WTC11 (cell line): ENCODE data around the gene MFN1. TPM values are rescaled to one million over a fixed set of nuclear protein-coding genes. Genes with fewer than 3 reads are reported as not detected.

Experiments used
- ATAC-seq: fragments of 200-7000 bp; cut with Tn5 transposase; 2 replicates; pipeline ENCODE4 v1.10.0; 2021; ENCODE audit warnings: mild to moderate bottlenecking, moderate library complexity
- CTCF ChIA-PET: fragments of 300-600 bp; sonication (Branson Sonifier 250); formaldehyde crosslinking; loops from one replicate; lab custom pipeline; 2021; ENCODE audit warnings: antibody characterized with exemption; lab: Charles Lee
- POLR2A ChIA-PET: fragments of 350-600 bp; sonication (Branson Sonifier 250); formaldehyde crosslinking; loops from one replicate; lab custom pipeline; 2021; ENCODE audit warnings: antibody characterized with exemption; lab: Charles Lee
- DNase-seq: peaks from one replicate; pipeline ENCODE4 v3.0.0; 2021; ENCODE audit warnings: low spot score
- H3K27ac Mint-ChIP-seq: 2 replicates; pipeline ENCODE4 v1.8.0; 2021; ENCODE audit warnings: mixed read lengths
- H3K27me3 Mint-ChIP-seq: 2 replicates; pipeline ENCODE4 v1.8.0; 2021; ENCODE audit warnings: low read depth, mild to moderate bottlenecking, moderate library complexity, mixed read lengths
- H3K36me3 Mint-ChIP-seq: 2 replicates; pipeline ENCODE4 v1.8.0; 2021; ENCODE audit warnings: mixed read lengths
- H3K4me1 Mint-ChIP-seq: 2 replicates; pipeline ENCODE4 v1.8.0; 2022; ENCODE audit warnings: mixed read lengths
- H3K4me3 Mint-ChIP-seq: 2 replicates; pipeline ENCODE4 v1.8.0; 2021; ENCODE audit warnings: mild to moderate bottlenecking, moderate library complexity, mixed read lengths
- H3K9me3 Mint-ChIP-seq: 2 replicates; pipeline ENCODE4 v1.8.0; 2021; ENCODE audit warnings: mixed read lengths
- ARID4B ChIP-seq: sonication (generic); formaldehyde crosslinking; IDR thresholded peaks from 2 replicates; pipeline ENCODE4 v1.8.0; 2023; ENCODE audit warnings: missing genetic modification reagents, mild to moderate bottlenecking, borderline replicate concordance
- CREB1 ChIP-seq: sonication (generic); formaldehyde crosslinking; IDR thresholded peaks from 2 replicates; pipeline ENCODE4 v1.8.0; 2023; ENCODE audit warnings: mild to moderate bottlenecking, missing genetic modification reagents
- E2F4 ChIP-seq: sonication (generic); formaldehyde crosslinking; IDR thresholded peaks from 2 replicates; pipeline ENCODE4 v1.8.1; 2022; ENCODE audit warnings: low read depth, mild to moderate bottlenecking, moderate library complexity, missing genetic modification reagents, borderline replicate concordance
- IRF1 ChIP-seq: sonication (generic); formaldehyde crosslinking; IDR thresholded peaks from 2 replicates; pipeline ENCODE4 v1.8.0; 2023; ENCODE audit warnings: missing genetic modification reagents
- JAZF1 ChIP-seq: fragments of 250-450 bp; sonication (Bioruptor Pico); IDR thresholded peaks from 2 replicates; pipeline ENCODE4 v1.9.0; 2021; ENCODE audit warnings: moderate library complexity, mild to moderate bottlenecking, inconsistent platforms
- NR3C1 ChIP-seq: sonication (generic); formaldehyde crosslinking; conservative IDR thresholded peaks from 2 replicates; pipeline ENCODE4 v1.8.1; 2023; ENCODE audit warnings: low read depth, mild to moderate bottlenecking, missing genetic modification reagents
- PREB ChIP-seq: sonication (generic); formaldehyde crosslinking; IDR thresholded peaks from 2 replicates; pipeline ENCODE4 v1.8.1; 2022; ENCODE audit warnings: mild to moderate bottlenecking, missing genetic modification reagents, moderate library complexity, borderline replicate concordance
- RELA ChIP-seq: sonication (generic); formaldehyde crosslinking; IDR thresholded peaks from 2 replicates; pipeline ENCODE4 v1.8.1; 2022; ENCODE audit warnings: missing genetic modification reagents, mild to moderate bottlenecking, borderline replicate concordance
- TCF7 ChIP-seq: sonication (generic); formaldehyde crosslinking; IDR thresholded peaks from 2 replicates; pipeline ENCODE4 v1.8.0; 2022; ENCODE audit warnings: mild to moderate bottlenecking, low read depth, missing genetic modification reagents, moderate library complexity
- USF1 ChIP-seq: sonication (generic); formaldehyde crosslinking; IDR thresholded peaks from 2 replicates; pipeline ENCODE4 v1.8.0; 2022; ENCODE audit warnings: mild to moderate bottlenecking, missing genetic modification reagents
- ZBTB21 ChIP-seq: sonication (generic); formaldehyde crosslinking; IDR thresholded peaks from 2 replicates; pipeline ENCODE4 v1.8.1; 2023; ENCODE audit warnings: mild to moderate bottlenecking, missing genetic modification reagents, borderline replicate concordance
- ZNF219 ChIP-seq: sonication (generic); formaldehyde crosslinking; IDR thresholded peaks from 2 replicates; pipeline ENCODE4 v1.8.0; 2023; ENCODE audit warnings: missing genetic modification reagents, mild to moderate bottlenecking, borderline replicate concordance
- ZNF317 ChIP-seq: sonication (generic); formaldehyde crosslinking; IDR thresholded peaks from 2 replicates; pipeline ENCODE4 v1.8.1; 2023; ENCODE audit warnings: low read depth, mild to moderate bottlenecking, moderate library complexity, missing genetic modification reagents, borderline replicate concordance
- ZNF512 ChIP-seq: sonication (generic); formaldehyde crosslinking; IDR thresholded peaks from 2 replicates; pipeline ENCODE4 v1.8.1; 2022; ENCODE audit warnings: missing genetic modification reagents, borderline replicate concordance
- total RNA-seq: library from RNA; stranded (reverse); gene quantifications from 3 replicates; pipeline ENCODE4 v1.2.3, GENCODE V29; 2021

MFN1 gene
- total RNA-seq, 1 experiment from 2014 or later, result 42.7 TPM

GRCh38 chr3:179299999-179300613, 47.4 kb upstream of the MFN1 start (continued):
- no peak for TF ChIP-seq USF1
- no peak for TF ChIP-seq ZNF219

- Mint-ChIP-seq H3K27me3 (no peaks in the 10 kb centered on the region), H3K4me3 (no peak overlapping the region), H3K36me3 (peaks cover 8% of the 10 kb centered on the region; the same call in 1 of the 2 replicates), H3K27ac (no peak overlapping the region), H3K4me1 (no peaks in the 10 kb centered on the region), H3K9me3 (peaks cover 17% of the 10 kb centered on the region)
- DNase-seq (no peak), ATAC-seq (no peak)
- ChIA-PET CTCF (no interaction called here), POLR2A (no interaction called here)
- TF ChIP-seq JAZF1 (CRISPR knock-in tag) (no peak), IRF1 (CRISPR knock-in tag) (no peak), ZBTB21 (CRISPR knock-in tag) (no peak), E2F4 (CRISPR knock-in tag) (no peak), USF1 (no peak), ZNF512 (CRISPR knock-in tag) (no peak), ARID4B (CRISPR knock-in tag) (no peak)
- TF ChIP-seq, all 79 proteins: peak for 0
Observed at GRCh38 chr3:179301645-179302044, 45.9 kb upstream of the MFN1 start.

- H3K4me3 Mint-ChIP-seq, result no peak overlapping the region
- H3K4me1 Mint-ChIP-seq, result no peaks in the 10 kb centered on the region
- ATAC-seq, result no peak
- POLR2A ChIA-PET, result no interaction called here
- H3K9me3 Mint-ChIP-seq, result peaks cover 13% of the 10 kb centered on the region
- no peak for DNase-seq
- H3K27ac Mint-ChIP-seq, result no peak overlapping the region
- TF ChIP-seq PREB (CRISPR knock-in tag) (no peak), CREB1 (CRISPR knock-in tag) (no peak), TCF7 (no peak), ZNF317 (CRISPR knock-in tag) (no peak), NR3C1 (no peak), RELA (CRISPR knock-in tag) (no peak)
- CTCF ChIA-PET, result no interaction called here
- H3K36me3 Mint-ChIP-seq, result peaks cover 8% of the 10 kb centered on the region; the same call in 1 of the 2 replicates
- H3K27me3 Mint-ChIP-seq, result no peaks in the 10 kb centered on the region
Observed at GRCh38 chr3:179302111-179302510, 45.4 kb upstream of the MFN1 start.
